Measurements from ENCODE around the gene CDR2. TPM values are rescaled to one million over a fixed set of nuclear protein-coding genes. Genes with fewer than 3 reads are reported as not detected.

CDR2 gene
- polyA plus RNA-seq, 3 donors: 2.5 to 5.9 (median 4.8) TPM

- H3K4me2 ChIP-seq (replicated peaks; ENCODE audit: extremely low read depth, low read length, poor library complexity, severe bottlenecking): no peak overlapping the region
- intact Hi-C loops (cut with micrococcal nuclease): no loop called here
- Mint-ChIP-seq H3K9me3 (peaks cover 0 to 7% (median 3%) of the 10 kb centered on the region in 7 donors), H3K4me3 (no peak overlapping the region), H3K27ac (peak overlapping the region in 2 of 7 donors; percentile 75 to 82), H3K36me3 (peaks cover 65 to 68% of the 10 kb centered on the region in 2 donors), H3K27me3 (ENCODE audit: low read depth in 3 of 3) (peaks cover 2% of the 10 kb centered on the region in 3 donors), H3K4me1 (peaks cover 10% of the 10 kb centered on the region)
- no peaks in the 10 kb centered on the region for H3K79me2 ChIP-seq (ENCODE audit: insufficient read depth, low read length)
- WGBS (ENCODE audit: insufficient coverage): 100% methylated on average over 14 of the region's 14 CpGs
- H3K4me3 ChIP-seq (replicated peaks in 1 of 3; ENCODE audit: low read depth in 2 of 3, low read length in 3 of 3): no peak overlapping the region
- no peaks in the 10 kb centered on the region for H4K20me1 ChIP-seq (ENCODE audit: insufficient read depth, low read length)
- DNase-seq: no peak
- peaks cover 10 to 67% of the 10 kb centered on the region in 2 donors for H3K36me3 ChIP-seq (replicated peaks in 1 of 2; ENCODE audit: control insufficient read depth in 1 of 2, insufficient read depth in 2 of 2, low read length in 2 of 2)
- H3K9ac ChIP-seq (ENCODE audit: insufficient read depth, low read length, poor library complexity, severe bottlenecking): no peak overlapping the region
- no peak overlapping the region for H3K27ac ChIP-seq (ENCODE audit: low read depth in 1 of 2, low read length in 2 of 2)
- no peak overlapping the region for H2AFZ ChIP-seq (ENCODE audit: insufficient read depth, low read depth, low read length, poor library complexity, severe bottlenecking)
- TF ChIP-seq CTCF (IDR thresholded peaks at IDR 0.05): no peak
- H3K9me3 ChIP-seq (replicated peaks in 1 of 2; ENCODE audit: control insufficient read depth in 1 of 2, insufficient read depth in 1 of 2, low read length in 2 of 2): no peaks in the 10 kb centered on the region
- H3K4me1 ChIP-seq (ENCODE audit: control insufficient read depth in 1 of 2, insufficient read depth in 2 of 2, low read length in 2 of 2): peaks cover 8% of the 10 kb centered on the region in 2 donors
- no peaks in the 10 kb centered on the region for H3K27me3 ChIP-seq (ENCODE audit: control insufficient read depth in 2 of 2, insufficient read depth in 2 of 2, low read length in 2 of 2)
Observed at GRCh38 chr16:22421136-22421535, 46.7 kb upstream of the CDR2 start.

- intact Hi-C loops (cut with micrococcal nuclease): no loop called here
- 97% methylated on average over 14 of the region's 18 CpGs for WGBS (ENCODE audit: insufficient coverage)
Observed at GRCh38 chr16:22420606-22421135, 46.3 kb upstream of the CDR2 start.

More at GRCh38 chr16:22420606-22421135, 46.3 kb upstream of the CDR2 start:
- Mint-ChIP-seq H3K9me3 (peaks cover 0 to 7% (median 3%) of the 10 kb centered on the region in 7 donors), H3K4me3 (no peak overlapping the region), H3K27me3 (ENCODE audit: low read depth in 3 of 3) (peaks cover 2% of the 10 kb centered on the region in 3 donors), H3K36me3 (peaks cover 64 to 68% of the 10 kb centered on the region in 2 donors), H3K27ac (peak overlapping the region in 1 of 7 donors; percentile 75), H3K4me1 (peaks cover 10% of the 10 kb centered on the region)
- Histone ChIP-seq H3K27me3 (ENCODE audit: control insufficient read depth in 2 of 2, insufficient read depth in 2 of 2, low read length in 2 of 2) (no peaks in the 10 kb centered on the region), H3K4me2 (replicated peaks; ENCODE audit: extremely low read depth, low read length, poor library complexity, severe bottlenecking) (no peak overlapping the region), H3K79me2 (ENCODE audit: insufficient read depth, low read length) (no peaks in the 10 kb centered on the region), H3K4me1 (ENCODE audit: control insufficient read depth in 1 of 2, insufficient read depth in 2 of 2, low read length in 2 of 2) (peaks cover 8% of the 10 kb centered on the region in 2 donors), H3K36me3 (replicated peaks in 1 of 2; ENCODE audit: control insufficient read depth in 1 of 2, insufficient read depth in 2 of 2, low read length in 2 of 2) (peaks cover 5 to 62% of the 10 kb centered on the region in 2 donors), H3K27ac (ENCODE audit: low read depth in 1 of 2, low read length in 2 of 2) (no peak overlapping the region), H3K4me3 (replicated peaks in 1 of 3; ENCODE audit: low read depth in 2 of 3, low read length in 3 of 3) (no peak overlapping the region), H2AFZ (ENCODE audit: insufficient read depth, low read depth, low read length, poor library complexity, severe bottlenecking) (no peak overlapping the region), H3K9ac (ENCODE audit: insufficient read depth, low read length, poor library complexity, severe bottlenecking) (no peak overlapping the region), H3K9me3 (replicated peaks in 1 of 2; ENCODE audit: control insufficient read depth in 1 of 2, insufficient read depth in 1 of 2, low read length in 2 of 2) (no peaks in the 10 kb centered on the region), H4K20me1 (ENCODE audit: insufficient read depth, low read length) (no peaks in the 10 kb centered on the region)
- DNase-seq: no peak
- TF ChIP-seq CTCF (IDR thresholded peaks at IDR 0.05): no peak
